DMS 273 treated with DMSO at 0.1 percent for 48 hours (cell line): ENCODE data around the gene OR2A1.
"Not testable (repeated sequence)": the region's sequence is repeated elsewhere in the genome, so short reads cannot be mapped to it uniquely, and the experiment has no call there.

Source experiments
- DNase-seq: peaks from one replicate; lab custom pipeline; 2025; lab: John Stamatoyannopoulos, UW

OR2A1 gene

DNA sequence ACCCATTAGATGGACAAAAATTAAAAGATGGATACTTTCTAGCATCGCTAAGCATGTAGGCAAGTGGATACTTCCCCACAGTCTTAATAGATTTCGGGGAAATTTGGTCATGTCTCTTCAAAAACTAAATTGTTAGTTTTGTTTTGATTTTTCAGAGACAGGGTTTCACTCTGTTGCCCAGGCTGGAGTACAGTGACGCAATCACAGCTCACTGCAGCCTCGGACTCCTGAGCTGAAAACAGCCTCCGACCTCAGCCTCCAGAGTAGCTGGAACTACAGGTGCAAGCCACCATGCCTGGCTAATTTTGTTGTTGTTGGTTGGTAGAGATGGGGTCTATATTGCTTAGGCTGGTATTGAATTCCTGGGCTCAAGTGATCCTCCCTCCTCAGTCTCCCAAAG, 13.6 kb downstream of the OR2A1 start:
- DNase-seq = not testable (repeated sequence)

DNA sequence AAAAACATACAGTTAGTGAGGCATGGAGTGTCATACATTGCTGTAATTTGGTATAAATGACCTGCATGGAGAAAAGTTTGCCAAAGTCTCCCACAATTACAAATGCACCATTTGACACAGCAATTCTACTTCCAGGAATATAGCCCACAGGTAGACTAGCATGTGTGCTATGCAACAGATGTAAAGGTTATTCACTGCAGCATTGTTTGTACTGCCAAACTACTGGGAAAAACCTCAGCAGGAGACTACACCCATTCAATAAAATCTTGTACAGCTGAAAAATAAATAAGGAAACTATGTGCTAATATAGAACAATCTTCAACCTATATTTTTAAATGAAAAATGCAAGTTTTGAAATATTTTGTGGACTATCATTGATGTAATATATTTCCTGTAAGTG, 17.8 kb downstream of the OR2A1 start:
- DNase-seq = not testable (repeated sequence)

DNA sequence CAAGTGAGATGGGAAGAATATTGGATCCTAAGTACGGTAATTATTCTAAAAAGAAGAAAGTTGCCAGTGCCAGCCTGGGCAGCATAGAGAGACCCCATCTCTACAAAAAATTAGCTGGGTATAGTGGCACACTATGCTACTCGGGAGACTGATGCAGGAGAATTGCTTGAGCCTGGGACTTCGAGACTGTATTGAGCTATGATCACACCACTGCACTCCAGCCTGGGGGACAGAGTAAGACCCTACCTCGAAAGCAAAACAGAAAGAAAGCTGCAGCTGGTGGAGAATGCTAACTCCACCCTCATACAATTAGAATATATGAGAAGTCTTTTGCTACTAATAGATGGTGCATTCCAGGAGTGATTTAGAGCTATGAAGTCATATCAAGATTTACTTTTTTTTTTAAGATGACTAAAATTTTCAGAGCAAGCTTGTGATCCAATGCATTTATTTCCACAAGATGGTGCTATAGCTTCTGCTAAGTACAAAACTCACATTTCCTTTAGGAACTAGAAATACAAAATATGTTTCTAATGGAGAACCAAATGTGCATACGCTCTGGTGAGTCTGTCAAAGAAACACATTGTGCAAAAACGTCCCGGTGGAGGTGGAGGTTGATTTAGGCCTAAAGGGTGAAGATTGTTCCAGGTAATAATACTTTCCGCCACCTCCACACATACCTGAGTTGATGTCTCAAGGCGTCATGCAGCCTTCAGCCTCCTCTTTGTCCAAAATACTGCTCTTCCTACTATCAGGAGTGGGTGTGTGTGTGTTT, 19.2 kb downstream of the OR2A1 start:
- DNase-seq = not testable (repeated sequence)

DNA sequence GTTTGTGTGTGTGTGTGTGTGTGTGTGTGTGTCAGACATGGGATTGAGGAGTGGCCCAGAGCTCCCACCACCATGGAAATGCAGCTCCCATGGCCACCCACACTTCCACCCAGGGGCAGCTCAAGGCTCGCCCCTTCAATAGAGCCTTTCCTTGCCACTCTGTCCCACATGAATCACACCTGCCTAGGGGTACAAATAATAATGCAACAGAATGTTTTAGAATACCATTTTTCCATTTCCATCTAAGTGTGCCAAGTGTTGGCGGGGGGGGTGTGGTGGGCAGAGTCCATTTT, 19.7 kb downstream of the OR2A1 start:
- DNase-seq = not testable (repeated sequence)

DNA sequence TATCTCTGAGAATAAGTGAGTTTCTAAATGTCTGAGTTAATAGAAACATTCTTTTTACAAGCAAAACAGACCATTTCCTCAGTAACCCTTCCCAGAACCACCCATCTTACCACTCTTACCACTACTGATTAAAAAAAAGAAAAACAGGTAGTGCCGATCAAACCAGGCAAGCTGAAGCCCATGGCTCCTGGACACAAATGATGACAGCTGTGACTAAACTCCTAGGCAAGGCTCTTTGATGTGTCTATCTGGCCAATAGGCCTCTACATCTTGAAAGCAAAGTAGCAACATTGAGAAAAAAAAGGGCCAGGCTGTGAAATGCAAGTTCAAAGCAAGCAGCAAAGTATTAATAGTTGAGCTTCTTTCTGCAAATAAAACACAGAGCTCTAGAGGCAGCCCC, 36.4 kb downstream of the OR2A1 start:
- DNase-seq = not testable (repeated sequence)

DNA sequence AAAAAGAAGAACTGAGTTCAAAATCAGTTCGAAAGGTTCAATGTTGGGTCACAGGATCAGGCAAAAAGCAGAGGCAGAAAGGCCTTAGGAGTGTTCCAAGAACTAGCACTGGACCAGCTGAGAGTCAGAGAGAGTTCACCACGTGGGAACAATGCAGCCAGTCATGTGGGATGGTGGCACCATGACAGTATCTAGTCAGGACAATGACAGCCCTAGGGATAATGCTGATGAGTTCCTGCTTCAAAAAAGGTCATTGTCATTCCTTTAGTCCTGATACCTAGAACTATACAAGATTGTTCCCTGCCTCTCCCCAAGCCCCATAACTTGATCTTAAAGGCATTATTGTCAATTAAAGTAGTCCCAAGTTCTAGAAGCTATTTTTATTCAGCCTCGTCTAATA, 39.4 kb downstream of the OR2A1 start:
- not testable (repeated sequence) for DNase-seq

DNA sequence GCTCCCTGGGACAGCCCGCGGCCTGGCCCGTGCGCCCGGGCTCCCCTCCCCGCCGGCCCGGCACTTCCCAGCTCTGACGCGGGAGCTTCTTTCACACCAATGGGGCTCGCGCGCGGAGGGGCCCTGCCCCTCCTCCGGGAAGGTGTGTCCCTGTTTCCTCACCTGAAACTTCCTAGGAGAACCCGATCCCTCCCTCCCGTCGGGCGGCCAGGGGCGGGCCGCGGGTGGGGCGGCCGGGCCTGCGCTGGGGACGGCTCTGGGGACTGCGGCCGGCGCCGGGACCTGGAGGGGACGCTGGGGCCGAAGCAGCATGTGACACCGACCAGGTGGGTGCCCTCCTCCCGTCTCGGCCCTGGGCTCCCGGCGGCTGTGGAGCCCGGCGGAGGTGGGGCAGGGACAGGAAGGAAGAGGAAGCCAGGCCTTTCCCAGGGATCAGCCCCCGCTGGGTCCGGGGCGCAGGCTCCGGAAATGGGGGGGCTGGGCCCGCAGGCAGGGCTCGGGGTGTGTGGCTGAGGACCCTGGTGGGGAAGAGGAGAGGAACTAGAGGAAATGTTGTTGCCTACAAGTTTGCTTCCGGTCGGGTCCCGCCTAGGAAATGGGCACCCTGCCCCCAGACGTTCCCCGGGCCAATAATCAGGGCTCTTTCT, 43.1 kb downstream of the OR2A1 start, which contains the start of gene ARHGEF5:
Gene ARHGEF5, plus strand, starts transcription at position 227 of the 647 bp plus-strand sequence. CDS start 7,268 bp downstream, outside the sequence.
- DNase-seq = not testable (repeated sequence)

DNA sequence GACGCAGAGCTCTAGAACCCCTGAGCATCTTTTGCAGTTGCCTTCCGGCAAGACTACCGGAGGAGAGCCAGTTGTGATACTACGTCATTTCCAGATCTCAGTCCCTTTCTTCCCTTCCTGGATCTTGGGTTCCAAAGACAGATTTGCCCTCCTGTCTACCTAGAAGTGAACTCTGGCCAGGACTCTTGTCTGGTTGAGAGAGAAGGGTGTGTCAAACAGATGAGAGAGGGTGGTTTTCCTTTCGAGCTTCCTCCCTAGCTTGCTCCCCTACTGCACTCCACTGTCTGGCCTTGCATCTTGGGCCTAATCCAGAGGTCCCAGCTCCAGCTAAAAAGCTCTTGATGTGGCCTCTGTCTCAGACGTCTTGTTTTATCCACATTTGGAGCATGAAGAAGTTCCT, 44.0 kb downstream of the OR2A1 start:
- not testable (repeated sequence) for DNase-seq

DNA sequence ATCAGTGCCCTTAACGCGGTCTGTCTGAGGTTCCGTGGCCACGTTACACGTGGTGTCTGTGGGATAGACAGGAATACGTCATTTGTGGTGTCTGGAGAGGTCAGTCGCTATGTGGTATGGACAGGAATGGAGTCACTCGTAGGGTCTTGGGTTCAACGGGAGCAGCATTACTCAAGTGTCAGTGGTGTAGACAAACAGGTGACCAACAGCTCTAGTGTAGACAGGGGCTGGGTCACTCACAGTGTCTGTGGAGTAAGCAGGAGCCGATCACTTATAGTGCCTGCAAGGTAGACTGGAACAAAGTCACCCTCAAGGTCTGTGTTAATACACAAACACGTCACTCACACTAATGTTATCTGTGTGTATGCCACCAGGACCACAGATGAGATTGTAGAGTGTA, 44.6 kb downstream of the OR2A1 start:
- not testable (repeated sequence) for DNase-seq

DNA sequence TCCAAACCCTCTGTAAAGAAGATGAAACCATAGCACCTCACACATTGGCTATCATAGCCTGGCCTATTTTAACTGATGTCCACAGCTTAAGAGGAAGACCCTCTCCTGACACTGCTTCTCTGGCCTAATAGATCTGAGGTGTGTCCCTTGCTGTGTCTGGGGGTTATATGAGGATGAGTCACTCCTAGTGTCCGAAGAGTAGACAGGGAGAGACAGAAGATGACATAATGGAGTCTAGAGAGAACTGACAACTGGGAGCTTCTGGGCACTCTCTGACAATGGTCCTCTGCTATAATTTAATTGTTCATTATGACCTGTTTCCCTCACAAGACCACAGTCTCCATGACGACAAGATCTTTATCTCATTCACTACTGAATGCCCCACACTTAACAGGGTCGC, 49.8 kb downstream of the OR2A1 start:
- not testable (repeated sequence) for DNase-seq

DNA sequence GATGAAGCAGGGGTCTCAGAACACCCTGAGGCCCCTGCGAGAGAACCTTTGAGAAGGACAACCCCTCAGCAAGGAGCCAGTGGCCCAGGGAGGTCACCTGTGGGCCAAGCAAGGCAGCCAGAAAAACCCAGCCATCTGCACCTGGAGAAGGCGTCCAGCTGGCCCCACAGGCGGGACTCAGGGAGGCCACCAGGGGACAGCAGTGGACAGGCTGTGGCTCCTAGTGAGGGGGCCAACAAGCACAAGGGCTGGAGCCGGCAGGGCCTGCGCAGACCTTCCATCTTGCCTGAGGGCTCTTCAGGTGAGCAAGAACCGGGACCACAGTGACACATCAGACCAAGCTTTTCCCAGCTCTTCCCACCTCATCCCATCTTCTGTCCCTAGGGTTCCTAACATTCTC, 53.3 kb downstream of the OR2A1 start:
- DNase-seq = not testable (repeated sequence)

DNA sequence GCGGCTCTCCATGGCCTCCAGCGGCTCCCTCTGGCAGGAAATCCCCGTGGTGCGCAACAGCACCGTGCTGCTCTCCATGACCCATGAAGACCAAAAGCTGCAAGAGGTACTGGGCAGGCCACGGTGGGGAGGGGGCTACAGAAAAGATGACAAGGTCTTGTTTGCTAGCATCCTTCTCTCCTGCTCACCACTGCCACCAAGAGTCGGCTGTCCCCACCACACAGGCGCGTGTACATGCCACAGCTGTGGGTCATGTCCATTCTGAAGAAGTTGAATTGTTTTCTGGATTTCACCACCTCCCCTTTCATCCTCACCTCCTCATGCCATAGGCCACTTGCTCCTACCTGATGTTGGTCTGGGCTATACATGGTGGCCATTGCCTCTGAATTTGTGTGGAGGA, 55.0 kb downstream of the OR2A1 start:
- DNase-seq = not testable (repeated sequence)

DNA sequence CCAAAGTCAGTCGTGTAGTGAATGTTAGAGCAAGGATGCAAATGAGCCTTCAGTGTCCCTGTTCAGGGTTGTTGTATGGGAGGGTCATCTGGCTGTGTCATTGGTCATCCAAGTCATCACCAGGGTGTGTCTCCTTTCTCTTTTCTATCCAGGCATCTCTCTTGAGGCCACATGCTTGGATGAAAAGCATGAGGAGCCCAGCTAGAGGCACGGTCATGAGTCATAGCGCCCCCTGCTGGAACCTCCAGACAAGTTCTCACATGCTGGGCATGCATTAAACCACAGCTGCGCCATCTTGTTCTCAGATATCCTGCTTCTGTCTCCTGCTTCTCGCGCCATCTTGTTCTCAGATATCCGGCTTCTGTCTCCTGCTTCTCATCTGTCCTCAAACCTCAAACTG, 57.0 kb downstream of the OR2A1 start:
- not testable (repeated sequence) for DNase-seq
